K562 (cell line): ENCODE data around the gene PLIN5. TPM values are rescaled to one million over a fixed set of nuclear protein-coding genes. Genes with fewer than 3 reads are reported as not detected.

Experiments
- C11orf30 ChIP-seq: fragments of 450-650 bp; IDR thresholded peaks from 2 replicates; pipeline ENCODE4 v1.6.1; 2016; ENCODE audit warnings: low read depth, mild to moderate bottlenecking
- EHMT2 ChIP-seq: fragments of 450-650 bp; IDR thresholded peaks from 2 replicates; pipeline ENCODE4 v1.6.1; 2018; ENCODE audit warnings: antibody characterized with exemption
- ETS2 ChIP-seq: IDR thresholded peaks from 2 replicates; pipeline ENCODE4 v1.6.1; 2016; ENCODE audit warnings: borderline replicate concordance, missing genetic modification characterization, mild to moderate bottlenecking, moderate library complexity, missing compliant biosample characterization; ENCODE audit not compliant: poor library complexity, severe bottlenecking
- EWSR1 ChIP-seq: fragments of 450-650 bp; IDR thresholded peaks from 2 replicates; pipeline ENCODE4 v1.6.1; 2018; ENCODE audit warnings: borderline replicate concordance, mild to moderate bottlenecking, low read depth, moderate library complexity; ENCODE audit not compliant: partially characterized antibody
- FOSL1 ChIP-seq: fragments of 200-800 bp; sonication (Bioruptor generic); conservative IDR thresholded peaks from 2 replicates; pipeline ENCODE4 v1.6.1; 2016; ENCODE audit warnings: missing genetic modification characterization, missing compliant biosample characterization
- GATAD2A ChIP-seq: fragments of 450-650 bp; IDR thresholded peaks from 2 replicates; pipeline ENCODE4 v1.6.1; 2017
- GTF2E2 ChIP-seq: fragments of 200-800 bp; sonication (Bioruptor generic); IDR thresholded peaks from 2 replicates; pipeline ENCODE4 v1.6.1; 2016; ENCODE audit warnings: missing genetic modification characterization, missing compliant biosample characterization
- JUN ChIP-seq, 2 experiments: sonication (generic) in 1 of 2; formaldehyde crosslinking in 1 of 2; IDR thresholded peaks; 2 replicates each; pipeline versions ENCODE4 v1.6.1 to v1.8.0; 2012 to 2022; ENCODE audit warnings: borderline replicate concordance in 2 of 2, mild to moderate bottlenecking in 2 of 2, improper control_type of control experiment in 1 of 2, low read depth in 1 of 2, low read length in 1 of 2, missing genetic modification reagents in 1 of 2
- NFE2 ChIP-seq: IDR thresholded peaks from 2 replicates; pipeline ENCODE4 v1.6.1; 2014; ENCODE audit warnings: antibody characterized with exemption, low read depth
- SRF ChIP-seq, 2 experiments: fragments of 250-450, 450-650 bp in 1 of 2; sonication (Bioruptor Pico) in 1 of 2; sonication (generic) in 1 of 2; formaldehyde crosslinking; IDR thresholded peaks; 2 replicates each; pipeline versions ENCODE4 v1.5.0 to v1.5.1; 2020 to 2022; ENCODE audit warnings: mild to moderate bottlenecking in 1 of 2, missing genetic modification reagents in 1 of 2
- ZBTB12 ChIP-seq: fragments of 250-450 bp; sonication (Bioruptor Pico); IDR thresholded peaks from 2 replicates; pipeline ENCODE4 v1.4.0; 2020
- ZBTB2 ChIP-seq: fragments of 450-650 bp; IDR thresholded peaks from 2 replicates; pipeline ENCODE4 v1.6.1; 2016; ENCODE audit warnings: antibody characterized with exemption
- ZC3H4 ChIP-seq: sonication (generic); formaldehyde crosslinking; IDR thresholded peaks from 2 replicates; pipeline ENCODE4 v1.9.0; 2021; ENCODE audit warnings: missing genetic modification reagents, borderline replicate concordance
- ZFP36 ChIP-seq: fragments of 150-350 bp; IDR thresholded peaks from 2 replicates; pipeline ENCODE4 v1.6.1; 2018; ENCODE audit warnings: low read length, low read depth; ENCODE audit not compliant: partially characterized antibody
- ZNF121 ChIP-seq: sonication (generic); formaldehyde crosslinking; conservative IDR thresholded peaks from 2 replicates; pipeline ENCODE4 v1.8.0; 2022; ENCODE audit warnings: missing genetic modification reagents
- ZNF512 ChIP-seq: IDR thresholded peaks from 2 replicates; pipeline ENCODE4 v1.6.1; 2016; ENCODE audit warnings: missing genetic modification characterization, missing compliant biosample characterization
- polyA plus RNA-seq, 8 experiments: library from polyadenylated mRNA; depleted of rRNA in 4 of 8; stranded (reverse) in 5 of 8; unstranded in 3 of 8; fragments of >200 nt; fragmentation: Nextera tagmentation in 2 of 8; fragmentation: Illumina TruSeq in 1 of 8; extraction: Ambion mirVana in 2 of 8; extraction: Trizol in 1 of 8; gene quantifications; 2 replicates each; pipeline versions ENCODE4 v1.2.1 to v1.2.3, GENCODE V29; 2011 to 2014; ENCODE audit warnings: inconsistent platforms in 1 of 8, missing spikeins in 1 of 8
- total RNA-seq, 7 experiments: library from RNA; depleted of rRNA in 6 of 7; stranded (reverse); fragments of >200 nt in 6 of 7; fragmentation: Illumina TruSeq in 2 of 7; extraction: Trizol in 2 of 7; gene quantifications; 2 replicates each; pipeline versions ENCODE4 v1.2.1 to v1.2.3, GENCODE V29; 2011 to 2021; ENCODE audit warnings: low replicate concordance in 1 of 7
- TF ChIP-seq, protein P1 (sequence below): sonication (generic); formaldehyde crosslinking; IDR thresholded peaks from 2 replicates; pipeline ENCODE4 v1.8.0; 2023; ENCODE audit warnings: missing genetic modification reagents, mild to moderate bottlenecking, borderline replicate concordance

The PLIN5 gene
- total and polyA plus RNA-seq, 9 of the 15 experiments (the other 6 are each of a cell fraction or from before 2014, with no cell fraction given) = 0.04 to 1.3 (median 0.50) TPM

DNA sequence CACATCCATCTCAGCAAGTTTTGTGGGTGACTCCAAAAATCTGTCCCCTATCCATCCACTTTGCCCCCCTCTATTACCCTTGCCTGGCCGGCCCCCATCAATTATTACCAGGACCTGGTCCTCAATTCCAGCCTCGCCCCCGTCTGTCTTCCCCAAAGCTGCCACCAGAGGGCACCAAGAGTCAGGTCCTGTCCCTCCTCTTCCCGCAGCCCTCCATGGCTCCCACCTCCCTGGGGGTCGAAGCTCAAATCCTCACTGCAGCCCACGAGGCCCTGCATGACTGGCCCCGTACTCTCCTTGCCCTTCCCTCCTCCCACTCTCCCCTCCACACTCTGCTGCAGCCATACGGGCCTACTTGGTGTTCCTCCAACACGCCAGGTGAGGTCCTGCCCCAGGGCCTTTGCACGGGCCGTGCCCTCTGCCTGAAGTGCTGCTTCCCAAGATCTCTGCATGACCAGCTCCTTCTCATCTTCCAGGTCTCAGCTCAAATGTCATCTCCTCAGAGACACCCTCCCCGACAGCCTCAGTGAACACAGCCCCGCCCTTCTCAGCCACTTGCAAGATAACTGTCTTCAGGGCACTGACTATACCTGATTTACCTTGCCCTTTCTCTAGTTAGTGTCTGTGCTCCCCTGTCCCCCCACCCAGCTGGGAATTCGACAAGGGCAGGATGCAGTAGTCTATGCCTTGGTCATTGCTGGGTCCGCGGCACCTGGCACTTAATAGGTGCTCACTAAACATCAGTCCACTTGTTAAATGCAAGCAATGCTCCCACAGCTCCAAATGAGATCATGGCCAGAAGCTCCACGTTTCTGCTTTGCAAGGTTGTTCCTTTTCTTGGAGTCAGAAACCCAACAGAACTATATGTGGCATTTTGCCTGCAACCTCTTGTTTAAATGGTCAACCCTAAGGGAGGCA is 41.3 kb upstream of the PLIN5 start (continued):
- TF ChIP-seq, protein P1, sequence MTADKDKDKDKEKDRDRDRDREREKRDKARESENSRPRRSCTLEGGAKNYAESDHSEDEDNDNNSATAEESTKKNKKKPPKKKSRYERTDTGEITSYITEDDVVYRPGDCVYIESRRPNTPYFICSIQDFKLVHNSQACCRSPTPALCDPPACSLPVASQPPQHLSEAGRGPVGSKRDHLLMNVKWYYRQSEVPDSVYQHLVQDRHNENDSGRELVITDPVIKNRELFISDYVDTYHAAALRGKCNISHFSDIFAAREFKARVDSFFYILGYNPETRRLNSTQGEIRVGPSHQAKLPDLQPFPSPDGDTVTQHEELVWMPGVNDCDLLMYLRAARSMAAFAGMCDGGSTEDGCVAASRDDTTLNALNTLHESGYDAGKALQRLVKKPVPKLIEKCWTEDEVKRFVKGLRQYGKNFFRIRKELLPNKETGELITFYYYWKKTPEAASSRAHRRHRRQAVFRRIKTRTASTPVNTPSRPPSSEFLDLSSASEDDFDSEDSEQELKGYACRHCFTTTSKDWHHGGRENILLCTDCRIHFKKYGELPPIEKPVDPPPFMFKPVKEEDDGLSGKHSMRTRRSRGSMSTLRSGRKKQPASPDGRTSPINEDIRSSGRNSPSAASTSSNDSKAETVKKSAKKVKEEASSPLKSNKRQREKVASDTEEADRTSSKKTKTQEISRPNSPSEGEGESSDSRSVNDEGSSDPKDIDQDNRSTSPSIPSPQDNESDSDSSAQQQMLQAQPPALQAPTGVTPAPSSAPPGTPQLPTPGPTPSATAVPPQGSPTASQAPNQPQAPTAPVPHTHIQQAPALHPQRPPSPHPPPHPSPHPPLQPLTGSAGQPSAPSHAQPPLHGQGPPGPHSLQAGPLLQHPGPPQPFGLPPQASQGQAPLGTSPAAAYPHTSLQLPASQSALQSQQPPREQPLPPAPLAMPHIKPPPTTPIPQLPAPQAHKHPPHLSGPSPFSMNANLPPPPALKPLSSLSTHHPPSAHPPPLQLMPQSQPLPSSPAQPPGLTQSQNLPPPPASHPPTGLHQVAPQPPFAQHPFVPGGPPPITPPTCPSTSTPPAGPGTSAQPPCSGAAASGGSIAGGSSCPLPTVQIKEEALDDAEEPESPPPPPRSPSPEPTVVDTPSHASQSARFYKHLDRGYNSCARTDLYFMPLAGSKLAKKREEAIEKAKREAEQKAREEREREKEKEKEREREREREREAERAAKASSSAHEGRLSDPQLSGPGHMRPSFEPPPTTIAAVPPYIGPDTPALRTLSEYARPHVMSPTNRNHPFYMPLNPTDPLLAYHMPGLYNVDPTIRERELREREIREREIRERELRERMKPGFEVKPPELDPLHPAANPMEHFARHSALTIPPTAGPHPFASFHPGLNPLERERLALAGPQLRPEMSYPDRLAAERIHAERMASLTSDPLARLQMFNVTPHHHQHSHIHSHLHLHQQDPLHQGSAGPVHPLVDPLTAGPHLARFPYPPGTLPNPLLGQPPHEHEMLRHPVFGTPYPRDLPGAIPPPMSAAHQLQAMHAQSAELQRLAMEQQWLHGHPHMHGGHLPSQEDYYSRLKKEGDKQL (CRISPR knock-in tag) = no peak
- TF ChIP-seq ZNF121 (no peak), ETS2 (no peak), ZBTB2 (peak; percentile 60; the same call in 1 of the 2 replicates), NFE2 (no peak), EHMT2 (0 out of 2 replicates have a peak, but pooled peaks have one; percentile 9), ZNF512 (tag) (no peak), C11orf30 (no peak), ZC3H4 (no peak), ZFP36 (peak; percentile 90), FOSL1 (tag) (no peak), JUN (IDR thresholded peaks at IDR 0.05; ENCODE audit: borderline replicate concordance, low read depth, low read length) (no peak), JUN (CRISPR knock-in tag; IDR thresholded peaks at IDR 0.05; ENCODE audit: borderline replicate concordance) (no peak), ZBTB12 (CRISPR knock-in tag) (no peak), SRF (CRISPR knock-in tag; IDR thresholded peaks at IDR 0.05) (no peak), GTF2E2 (tag) (no peak), EWSR1 (no peak), GATAD2A (no peak)
